Karpas-422 (cell line): ENCODE data around the gene PSD4. TPM values are rescaled to one million over a fixed set of nuclear protein-coding genes. Genes with fewer than 3 reads are reported as not detected.

Experiments
- DNase-seq: peaks from one replicate; pipeline ENCODE4 v3.0.0-alpha.2; 2015
- H2AFZ ChIP-seq: fragments of 200-600 bp; sonication (generic); 2 replicates; pipeline ENCODE4 v1.6.1; 2014; ENCODE audit warnings: antibody characterized with exemption, low read length, mixed read lengths
- H3K27ac ChIP-seq: fragments of 200-600 bp; sonication (generic); 2 replicates; pipeline ENCODE4 v1.5.1; 2014; ENCODE audit warnings: mild to moderate bottlenecking, low read length, moderate library complexity
- H3K27me3 ChIP-seq: fragments of 200-600 bp; sonication (generic); 2 replicates; pipeline ENCODE4 v1.6.1; 2014; ENCODE audit warnings: low read length, mixed read lengths
- H3K36me3 ChIP-seq: fragments of 200-600 bp; sonication (generic); 2 replicates; pipeline ENCODE4 v1.6.1; 2014; ENCODE audit warnings: low read length, mixed read lengths; ENCODE audit not compliant: insufficient read depth
- H3K4me1 ChIP-seq: fragments of 200-600 bp; sonication (generic); 2 replicates; pipeline ENCODE4 v1.6.1; 2014; ENCODE audit warnings: mild to moderate bottlenecking, low read length, mixed read lengths
- H3K4me2 ChIP-seq: fragments of 200-600 bp; sonication (generic); 2 replicates; pipeline ENCODE4 v1.6.1; 2014; ENCODE audit warnings: low read length, low read depth, mild to moderate bottlenecking; ENCODE audit not compliant: poor library complexity, severe bottlenecking
- H3K4me3 ChIP-seq: fragments of 200-600 bp; sonication (generic); 2 replicates; pipeline ENCODE4 v1.5.1; 2014; ENCODE audit warnings: mild to moderate bottlenecking, antibody characterized with exemption, low read length, mixed read lengths
- H3K79me2 ChIP-seq: fragments of 200-600 bp; sonication (generic); 2 replicates; pipeline ENCODE4 v1.6.1; 2014; ENCODE audit warnings: mild to moderate bottlenecking, low read length, mixed read lengths
- H3K9ac ChIP-seq: fragments of 200-600 bp; sonication (generic); 2 replicates; pipeline ENCODE4 v1.6.0; 2014; ENCODE audit warnings: low read length
- H3K9me2 ChIP-seq: fragments of 200-600 bp; sonication (generic), shearing (Covaris generic); replicated peaks from 2 replicates; pipeline ENCODE4 v1.6.0; 2014; ENCODE audit warnings: mild to moderate bottlenecking, low read length, moderate library complexity; ENCODE audit not compliant: insufficient read depth
- H3K9me3 ChIP-seq: fragments of 300-700, 200-600 bp; sonication (generic); 2 replicates; pipeline ENCODE4 v1.6.1; 2014; ENCODE audit warnings: low read length, mixed read lengths
- H4K20me1 ChIP-seq: fragments of 200-600 bp; sonication (generic); 2 replicates; pipeline ENCODE4 v1.6.1; 2014; ENCODE audit warnings: mild to moderate bottlenecking, antibody characterized with exemption, low read length, low read depth; ENCODE audit not compliant: insufficient read depth
- total RNA-seq: library from RNA; depleted of rRNA; stranded (reverse); fragments of >200 nt; shearing (Covaris generic); gene quantifications from 2 replicates; pipeline ENCODE4 v1.2.3, GENCODE V29; 2014; ENCODE audit warnings: low replicate concordance; rRNA removed

The PSD4 gene
- total RNA-seq, 1 experiment from 2014 or later = 43.3 TPM

GRCh38 chr2:113258471-113259147 is 84.8 kb downstream of the PSD4 start:
- H3K9me2 ChIP-seq = no peaks in the 10 kb centered on the region
- no peaks in the 10 kb centered on the region for H3K79me2 ChIP-seq
- no peaks in the 10 kb centered on the region for H3K4me1 ChIP-seq
- H3K4me3 ChIP-seq = no peak overlapping the region
- H2AFZ ChIP-seq = no peak overlapping the region
- no peak overlapping the region for H3K4me2 ChIP-seq
- H3K9ac ChIP-seq = no peak overlapping the region
- no peak overlapping the region for H3K27ac ChIP-seq
- DNase-seq = no peak
- no peaks in the 10 kb centered on the region for H4K20me1 ChIP-seq
- H3K9me3 ChIP-seq = no peaks in the 10 kb centered on the region
- H3K27me3 ChIP-seq = no peaks in the 10 kb centered on the region
- H3K36me3 ChIP-seq = no peaks in the 10 kb centered on the region

Other genes with a start within 250 kb of the PSD4 start
- gene IL36G, start 196.0 kb upstream of the PSD4 start, total RNA-seq = not detected in 2 replicates
- gene IL36A, start 168.5 kb upstream of the PSD4 start, total RNA-seq = not detected in 2 replicates
- gene IL36B, start 121.1 kb upstream of the PSD4 start, total RNA-seq = not detected in 2 replicates
- not detected in 2 replicates for gene IL36RN, start 114.8 kb upstream of the PSD4 start, total RNA-seq
- gene IL1F10, start 106.0 kb upstream of the PSD4 start, total RNA-seq = not detected in 2 replicates
- not detected in 2 replicates for gene IL1RN, start 46.4 kb upstream of the PSD4 start, total RNA-seq
- gene PAX8, start 105.0 kb downstream of the PSD4 start, total RNA-seq = 0.90 and 1.5 TPM in 2 replicates